HG03520 (cell line): ENCODE data around the gene GPRC5A.

Experiments used
- ATAC-seq: cut with Tn5 transposase; IDR thresholded peaks from one replicate; pipeline ENCODE4 v1.9.1; 2021; ENCODE audit warnings: mild to moderate bottlenecking, moderate library complexity; ENCODE audit not compliant: unreplicated experiment

The GPRC5A gene

DNA sequence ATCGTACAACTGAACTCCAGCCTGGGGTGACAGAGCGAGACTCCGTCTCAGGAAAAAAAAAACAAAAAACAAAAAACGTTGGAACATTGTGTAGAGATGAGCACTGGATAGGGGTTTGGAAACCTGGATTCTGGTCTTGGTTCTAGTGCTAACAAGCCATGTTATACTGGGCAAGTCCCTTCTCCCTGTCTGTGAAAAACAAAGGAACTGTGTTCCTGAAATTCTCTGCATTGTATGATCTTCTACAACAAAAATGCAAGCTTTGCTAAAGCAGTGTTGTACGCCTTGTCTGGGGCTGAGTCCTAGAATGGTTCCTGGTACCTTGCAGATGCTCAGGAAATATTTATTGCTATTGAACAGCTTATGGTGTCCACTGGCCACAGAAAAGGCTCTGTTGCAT is 47.2 kb downstream of the GPRC5A start:
- no peak for ATAC-seq

DNA sequence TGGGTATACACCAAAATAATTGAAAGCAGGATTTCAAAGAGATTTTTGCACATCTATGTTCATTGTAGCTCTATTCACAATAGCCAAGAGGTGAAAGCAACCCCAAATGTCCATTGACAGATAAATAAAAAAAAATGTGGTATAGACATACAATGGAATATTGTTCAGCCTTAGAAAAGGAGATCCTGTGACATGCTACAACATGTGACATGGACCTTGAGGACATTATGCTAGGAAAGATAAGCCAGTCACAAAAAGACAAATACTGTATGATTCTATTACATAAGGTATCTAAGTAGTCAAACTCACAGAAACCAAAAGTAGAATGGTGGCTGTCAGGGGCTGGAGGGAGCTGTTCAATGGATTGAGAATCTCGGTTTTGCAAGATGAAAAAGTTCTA is 48.5 kb downstream of the GPRC5A start:
- no peak for ATAC-seq

DNA sequence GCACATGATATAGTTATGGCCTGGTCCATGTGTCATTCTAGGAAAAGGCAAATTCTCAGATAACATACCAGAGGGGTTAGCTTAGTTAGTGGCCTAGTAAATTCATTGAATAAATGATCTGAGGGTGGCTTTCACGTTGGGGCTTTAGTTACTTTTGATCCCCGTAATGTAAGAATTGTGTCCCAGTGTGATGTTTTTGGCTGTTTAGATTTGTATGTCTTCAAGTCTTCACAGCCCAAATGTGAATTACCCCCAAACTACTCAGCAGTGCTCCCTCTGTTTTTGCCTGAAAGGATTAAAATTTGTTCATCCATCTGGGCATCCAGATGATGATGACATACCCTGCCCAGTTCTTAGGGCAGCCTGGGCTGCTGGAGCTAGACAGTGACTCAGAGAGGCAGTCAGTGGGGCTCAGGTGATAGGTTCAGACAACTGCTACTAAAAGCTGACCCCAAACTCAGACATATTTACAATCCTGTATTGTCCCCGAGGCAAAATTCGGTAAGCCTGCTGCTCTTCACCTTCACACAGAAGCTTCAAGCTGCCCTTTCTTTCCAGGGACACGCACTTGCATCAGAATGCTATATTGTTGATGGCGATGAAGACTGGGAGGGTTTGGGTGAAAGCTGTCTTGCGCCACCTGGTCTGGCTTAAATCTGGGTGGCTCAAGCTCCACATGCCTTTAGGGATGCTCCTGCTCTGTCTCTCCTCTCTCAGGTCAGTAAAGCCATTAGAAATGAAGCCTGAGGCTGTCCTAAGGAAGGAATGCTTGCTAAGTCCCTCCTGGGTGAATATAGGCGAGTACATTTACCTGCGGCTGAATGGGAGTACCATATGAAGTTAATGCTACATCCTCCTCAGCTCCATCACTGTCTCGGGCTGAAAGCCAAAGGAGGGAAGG is 50.3 kb downstream of the GPRC5A start:
- ATAC-seq: no peak

DNA sequence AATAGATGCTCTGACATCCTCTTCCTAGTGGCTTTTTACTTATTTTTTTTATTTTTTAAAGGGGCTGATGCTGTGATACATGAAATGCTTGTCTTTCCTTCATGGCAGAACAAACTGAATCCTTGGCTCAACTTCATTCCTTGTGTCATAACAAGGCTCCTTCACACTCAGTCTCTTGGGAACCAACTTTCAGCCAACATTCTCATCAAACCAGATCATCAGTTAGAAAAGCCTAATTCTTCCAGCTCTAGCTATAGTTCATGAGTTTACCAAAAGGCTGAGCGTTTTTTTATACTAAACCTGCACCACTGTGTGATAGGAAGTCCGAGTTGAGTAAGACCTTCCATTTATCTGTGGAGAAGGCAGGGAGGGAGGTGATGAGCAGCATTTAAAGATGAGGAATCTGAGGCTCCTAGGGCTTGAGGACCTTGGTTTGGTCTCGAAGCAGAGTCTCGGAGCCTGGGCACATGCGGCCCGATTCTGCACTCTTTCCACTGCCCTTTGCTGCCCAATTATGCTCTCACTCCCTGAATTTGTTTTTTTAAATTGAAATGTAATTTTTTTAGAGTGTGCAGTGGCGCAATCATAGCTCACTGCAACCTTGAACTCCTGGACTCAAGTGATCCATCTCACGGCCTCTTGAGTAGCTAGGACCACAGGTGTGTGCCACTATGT is 52.4 kb downstream of the GPRC5A start:
- ATAC-seq: no peak

DNA sequence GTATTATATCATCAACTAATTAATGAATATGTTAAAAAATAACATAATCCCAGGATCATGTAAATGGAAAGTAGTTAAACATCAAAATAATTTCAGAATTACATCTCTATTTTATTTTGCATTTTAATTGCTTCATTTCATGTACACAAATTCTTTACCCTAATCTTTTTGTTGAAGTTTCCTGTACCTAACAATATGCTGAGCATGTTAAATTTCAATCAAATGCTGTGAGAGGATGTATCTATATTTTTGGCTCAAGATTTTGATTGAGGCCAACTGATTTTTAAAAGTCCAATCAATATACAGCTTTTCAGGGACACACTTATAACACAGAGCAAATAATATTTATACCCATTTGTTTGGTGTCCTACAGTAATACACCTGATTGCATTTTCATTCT is 54.2 kb downstream of the GPRC5A start:
- no peak for ATAC-seq

DNA sequence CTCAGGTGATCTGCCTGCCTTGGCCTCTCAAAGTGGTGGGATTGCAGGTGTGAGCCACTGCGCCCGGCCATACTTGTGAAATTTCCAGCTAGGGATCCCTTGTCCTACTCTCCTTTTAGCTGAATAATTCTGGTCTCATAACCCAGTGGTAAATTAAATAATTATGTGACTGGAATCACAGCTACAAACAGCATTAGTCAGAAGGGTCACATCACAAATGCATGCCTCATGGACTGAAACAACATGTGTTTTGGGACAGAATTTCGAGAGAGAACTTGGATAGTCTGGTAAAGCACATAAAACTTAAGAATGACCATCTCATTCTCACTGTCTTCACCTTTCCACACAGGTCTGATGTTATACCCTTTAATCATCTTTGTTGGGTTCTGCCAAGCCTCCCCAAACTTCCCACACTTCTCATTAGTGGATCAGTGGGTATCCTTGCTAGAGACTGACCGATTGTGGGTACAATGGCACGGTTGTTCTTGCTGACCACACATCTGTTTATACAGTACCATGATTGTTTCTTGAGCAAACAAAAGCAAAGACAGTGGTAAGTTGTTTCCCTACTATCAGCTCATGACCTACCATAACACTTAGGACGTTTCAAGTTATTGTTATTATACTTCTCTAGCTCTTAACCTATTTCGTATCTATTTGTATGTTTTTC is 55.5 kb downstream of the GPRC5A start:
- ATAC-seq: no peak

DNA sequence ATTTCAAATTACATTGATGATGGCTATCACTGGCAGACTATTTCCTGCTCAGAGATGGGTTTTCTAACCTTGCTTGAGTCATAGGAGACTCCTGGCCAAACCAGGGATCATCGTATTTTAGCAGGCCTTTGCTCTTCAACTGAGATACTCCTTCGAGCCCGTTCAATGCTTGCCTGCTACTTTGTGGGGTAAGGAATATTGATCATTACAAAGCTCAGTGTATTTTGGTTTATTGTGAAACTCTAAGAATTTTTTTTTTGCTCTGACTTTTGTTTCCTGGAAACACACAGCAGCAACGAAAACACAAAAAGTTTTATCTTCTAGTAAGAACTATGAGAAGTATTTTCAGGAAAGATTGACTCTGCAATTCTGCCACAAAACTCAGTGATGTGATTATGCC is 56.5 kb downstream of the GPRC5A start:
- no peak for ATAC-seq

DNA sequence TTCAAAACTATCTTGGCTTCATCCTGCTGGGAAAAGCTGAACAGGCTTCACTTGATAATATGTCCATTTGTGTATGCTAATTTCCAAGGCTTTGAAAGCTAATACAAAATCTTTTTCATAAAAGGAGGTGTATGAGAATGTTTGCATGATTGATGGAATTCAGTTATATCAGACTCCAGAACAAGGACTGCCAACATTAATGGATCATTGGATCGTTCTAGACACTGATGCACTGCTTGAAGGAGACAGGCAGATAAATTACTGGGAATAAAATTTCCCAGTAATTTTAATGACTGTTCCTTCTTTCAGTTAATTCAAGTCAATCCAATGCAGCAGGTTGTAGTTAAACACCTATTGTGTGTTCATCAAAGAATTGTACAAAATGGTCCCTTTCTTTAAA is 60.1 kb downstream of the GPRC5A start:
- no peak for ATAC-seq

DNA sequence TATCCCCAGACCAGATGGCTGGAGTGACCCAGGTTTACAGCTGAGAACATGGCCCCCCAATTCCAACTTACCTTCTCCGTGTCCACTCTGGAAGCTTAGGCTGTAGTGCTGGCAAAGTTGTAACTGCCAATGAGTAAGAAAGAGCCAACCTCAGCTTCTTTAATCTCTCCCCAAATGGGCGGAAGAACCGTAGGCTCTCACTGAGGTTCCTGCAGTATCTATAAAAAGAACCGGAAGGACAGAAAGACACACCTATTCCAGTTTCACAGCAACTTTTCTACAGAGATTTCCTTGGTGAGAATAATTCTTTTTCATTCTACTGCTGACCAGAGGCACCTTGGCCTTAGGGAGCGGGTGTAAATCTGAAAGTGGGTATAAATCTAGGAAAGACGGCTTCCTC is 60.7 kb downstream of the GPRC5A start, which contains the start of gene GPRC5D:
Gene GPRC5D, minus strand, starts transcription at position 135 of the 400 bp plus-strand sequence. CDS start 1,786 bp downstream, outside the sequence.
- no peak for ATAC-seq

DNA sequence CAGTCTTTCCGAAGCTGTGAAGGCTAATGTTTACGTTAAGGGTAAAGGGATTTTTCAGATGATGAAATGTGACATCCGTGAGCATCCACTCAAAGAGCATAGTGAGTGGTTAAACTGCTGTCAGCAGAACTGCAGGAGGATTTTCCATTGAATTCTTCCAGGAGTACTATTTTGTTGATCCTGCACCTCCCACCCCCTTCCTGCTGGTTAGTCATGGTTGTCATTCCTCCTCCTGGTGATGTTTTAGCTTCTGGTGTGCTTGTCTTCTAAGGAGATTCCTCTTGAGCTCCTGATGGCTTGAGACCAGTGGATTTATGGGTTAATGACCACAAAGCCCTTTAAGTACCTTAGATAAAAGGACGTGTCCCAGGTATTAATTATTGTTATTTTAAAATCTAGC is 63.0 kb downstream of the GPRC5A start:
- no peak for ATAC-seq

DNA sequence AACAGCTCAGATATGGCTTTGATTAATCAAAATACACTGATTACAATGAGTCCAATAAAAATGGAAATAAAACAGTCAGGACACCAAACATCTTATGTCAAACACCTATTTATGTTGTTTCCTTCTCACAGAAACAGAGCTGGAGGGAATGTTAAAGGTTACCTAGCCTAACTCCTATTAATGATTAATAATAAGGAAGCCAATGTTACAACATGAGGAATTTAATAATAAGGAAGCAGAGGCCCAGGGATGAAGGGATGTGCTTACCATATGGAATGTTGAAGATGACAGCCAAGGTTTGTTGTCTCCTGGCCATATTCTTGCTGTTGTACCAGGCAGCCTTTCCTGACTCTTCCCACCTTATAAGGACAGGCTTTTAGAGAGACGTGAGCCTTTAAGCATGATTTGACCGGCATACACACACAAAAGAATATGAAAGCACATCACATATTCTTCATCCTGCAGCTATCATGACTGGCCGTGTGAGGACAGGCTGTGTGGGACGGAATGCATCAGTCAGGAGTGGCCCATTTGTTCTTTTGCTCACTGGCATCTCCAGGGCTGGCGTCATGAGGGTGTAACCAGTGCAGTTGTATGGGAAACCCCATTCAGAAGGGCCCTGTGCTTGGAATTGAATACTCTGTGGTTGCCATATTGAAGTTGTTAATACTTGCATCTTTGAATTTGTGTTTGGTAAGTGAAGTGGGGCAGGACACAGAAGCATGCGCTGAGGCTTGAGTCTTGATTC is 63.7 kb downstream of the GPRC5A start:
- no peak for ATAC-seq

DNA sequence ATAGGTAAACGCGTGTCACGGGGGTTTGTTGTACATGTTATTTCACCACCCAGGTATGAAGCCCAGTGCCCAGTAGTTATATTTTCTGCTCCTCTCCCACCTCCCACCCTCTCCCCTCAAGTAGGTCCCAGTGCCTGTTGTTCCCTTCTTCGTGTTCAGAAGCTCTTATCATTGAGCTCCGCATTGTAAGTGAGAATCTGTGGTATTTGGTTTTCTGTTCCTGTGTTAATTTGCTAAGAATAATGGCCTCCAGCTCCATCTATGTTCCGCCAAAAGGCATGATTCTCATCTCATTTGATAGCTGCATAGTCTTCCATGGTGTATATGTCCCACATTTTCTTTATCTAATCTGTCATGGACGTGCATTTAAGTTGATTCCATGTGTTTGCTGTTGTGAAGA is 67.5 kb downstream of the GPRC5A start:
- ATAC-seq: no peak

DNA sequence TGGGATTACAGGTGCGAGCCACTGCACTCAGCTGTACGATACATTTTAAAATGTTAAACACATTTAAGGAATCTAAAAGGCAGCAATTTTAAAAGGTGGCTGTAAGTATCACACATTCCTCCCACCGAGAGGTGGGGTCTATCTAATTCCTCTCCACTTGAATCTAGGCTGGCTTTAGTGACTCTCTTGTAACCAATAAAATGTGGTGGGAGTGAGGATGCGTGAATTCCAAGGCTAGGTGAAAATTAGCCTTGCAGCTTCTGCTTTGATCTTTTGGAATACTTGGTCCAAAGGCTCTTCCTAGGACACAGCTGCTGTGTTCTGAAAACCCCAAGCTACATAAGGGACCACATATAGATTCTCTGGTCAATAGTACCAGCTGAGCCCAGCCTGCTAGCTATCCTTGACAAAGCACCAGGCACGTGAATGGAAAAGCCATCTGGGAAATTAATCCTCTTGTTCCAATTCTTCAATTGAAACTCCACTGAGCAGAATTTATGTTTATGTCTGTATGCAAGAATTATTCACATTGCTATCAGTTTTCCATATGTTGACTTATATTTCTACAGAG is 69.4 kb downstream of the GPRC5A start:
- no peak for ATAC-seq

DNA sequence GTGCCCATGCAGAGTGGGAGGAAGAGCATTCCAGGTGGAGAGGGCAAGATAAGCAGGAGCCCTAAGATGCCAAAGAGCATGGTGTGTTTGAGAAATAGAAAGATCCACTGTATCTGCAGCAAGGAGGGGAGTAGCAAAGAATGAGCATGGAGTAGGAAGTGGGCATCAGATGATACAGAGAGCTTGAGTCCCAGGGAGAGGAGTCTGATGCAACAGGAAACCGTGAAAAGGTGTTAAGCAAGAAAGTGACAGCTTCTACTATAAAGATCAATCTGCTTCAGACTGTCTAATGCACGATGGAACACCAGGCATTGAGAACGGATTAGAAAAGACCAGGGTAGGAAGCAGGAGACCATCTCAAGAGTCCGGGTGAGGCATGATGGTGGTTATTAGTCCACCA is 72.9 kb downstream of the GPRC5A start:
- no peak for ATAC-seq

DNA sequence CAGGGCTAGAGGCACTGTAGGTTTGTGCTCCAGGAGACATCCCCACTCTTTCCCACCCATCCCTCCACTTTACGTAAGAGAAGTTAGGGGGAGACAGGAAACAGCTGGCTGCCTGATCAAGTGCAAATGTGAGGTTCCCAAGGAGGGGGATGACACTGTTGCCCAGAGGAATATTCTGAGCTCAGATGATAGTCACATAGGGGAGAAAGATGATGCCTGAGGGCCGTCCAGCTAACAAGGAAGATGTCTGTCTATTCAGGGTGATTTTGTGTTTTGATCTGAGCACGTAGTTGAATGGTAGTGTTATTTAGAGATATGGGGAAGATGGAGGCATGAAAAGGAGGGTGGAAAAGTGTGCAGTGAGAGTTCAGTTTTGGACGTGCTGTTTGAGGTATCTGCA is 74.5 kb downstream of the GPRC5A start:
- ATAC-seq: no peak
